ENCODE data around the gene ZNF697. TPM values are rescaled to one million over a fixed set of nuclear protein-coding genes. Genes with fewer than 3 reads are reported as not detected.
A peak's percentile ranks its signal among the peaks of the same experiment; 100 is the strongest.

ZNF697 gene
- polyA plus RNA-seq, 1 donor (not counting 4 experiments of a cell fraction or from before 2014, with no cell fraction given), result 4.7 TPM

GRCh38 chr1:119674835-119675289 lies 26.8 kb upstream of the ZNF697 start:
- Histone ChIP-seq H3K9ac (ENCODE audit: control insufficient read depth, extremely low read depth, insufficient read depth, low read length) (peak overlapping the region; percentile 62), H3K4me1 (ENCODE audit: control insufficient read depth, extremely low read depth, insufficient read depth, low read length) (peaks cover 33% of the 10 kb centered on the region), H2AFZ (ENCODE audit: control insufficient read depth, low read length) (no peak overlapping the region), H4K20me1 (ENCODE audit: control insufficient read depth, extremely low read depth, insufficient read depth, low read length) (no peaks in the 10 kb centered on the region), H3K9me3 (ENCODE audit: control insufficient read depth, low read depth, low read length) (no peaks in the 10 kb centered on the region), H3K79me2 (ENCODE audit: control insufficient read depth, insufficient read depth, low read length) (no peaks in the 10 kb centered on the region), H3K27ac (ENCODE audit: control insufficient read depth, insufficient read depth, low read length) (peak overlapping the region; percentile 77), H3K4me2 (ENCODE audit: control insufficient read depth, extremely low read depth, insufficient read depth, low read depth, low read length) (peak overlapping the region; percentile 83), H3K36me3 (ENCODE audit: control insufficient read depth in 2 of 2, extremely low read depth in 1 of 2, insufficient read depth in 2 of 2, low read length in 2 of 2) (no peaks in the 10 kb centered on the region), H3K27me3 (ENCODE audit: control insufficient read depth, extremely low read depth, insufficient read depth, low read length) (no peaks in the 10 kb centered on the region), H3K4me3 (ENCODE audit: control insufficient read depth in 2 of 3, extremely low read depth in 1 of 3, insufficient read depth in 2 of 3, low read depth in 1 of 3, low read length in 3 of 3) (peak overlapping the region; percentile 38 to 79 (median 69)), H3K9me1 (ENCODE audit: control insufficient read depth, extremely low read depth, insufficient read depth, low read length) (no peaks in the 10 kb centered on the region)
- TF ChIP-seq CTCF (optimal IDR thresholded peaks at IDR 0.05 in 1 of 3, IDR thresholded peaks at IDR 0.05 in 1 of 3, conservative IDR thresholded peaks at IDR 0.05 in 1 of 3; ENCODE audit: extremely low read depth in 1 of 3, insufficient read depth in 2 of 3, low read length in 3 of 3) (peak in 1 of 3 experiments; percentile 94), EZH2 (IDR thresholded peaks at IDR 0.05; ENCODE audit: low read length) (no peak)
- peak; percentile 20 for FAIRE-seq
- dilution Hi-C loops (cut with MboI; ENCODE audit: extremely low pct_ligation_motif_present, low sequenced_read_pairs), result no loop called here
- DNase-seq (ENCODE audit: low read depth, low spot score), result peak; percentile 83

- H3K9ac ChIP-seq (ENCODE audit: control insufficient read depth, extremely low read depth, insufficient read depth, low read length), result peak overlapping the region; percentile 26
- peak overlapping the region; percentile 77 for H3K27ac ChIP-seq (ENCODE audit: control insufficient read depth, insufficient read depth, low read length)
- H3K9me1 ChIP-seq (ENCODE audit: control insufficient read depth, extremely low read depth, insufficient read depth, low read length), result no peaks in the 10 kb centered on the region
- TF ChIP-seq CTCF (optimal IDR thresholded peaks at IDR 0.05 in 1 of 3, IDR thresholded peaks at IDR 0.05 in 1 of 3, conservative IDR thresholded peaks at IDR 0.05 in 1 of 3; ENCODE audit: extremely low read depth in 1 of 3, insufficient read depth in 2 of 3, low read length in 3 of 3) (no peak), EZH2 (IDR thresholded peaks at IDR 0.05; ENCODE audit: low read length) (no peak)
- DNase-seq (ENCODE audit: low read depth, low spot score) (peak; percentile 75), FAIRE-seq (peak; percentile 77)
- H3K4me1 ChIP-seq (ENCODE audit: control insufficient read depth, extremely low read depth, insufficient read depth, low read length), result peaks cover 33% of the 10 kb centered on the region
- peak overlapping the region in 1 of 3 experiments; percentile 41 for H3K4me3 ChIP-seq (ENCODE audit: control insufficient read depth in 2 of 3, extremely low read depth in 1 of 3, insufficient read depth in 2 of 3, low read depth in 1 of 3, low read length in 3 of 3)
- H4K20me1 ChIP-seq (ENCODE audit: control insufficient read depth, extremely low read depth, insufficient read depth, low read length), result no peaks in the 10 kb centered on the region
- peak overlapping the region; percentile 83 for H3K4me2 ChIP-seq (ENCODE audit: control insufficient read depth, extremely low read depth, insufficient read depth, low read depth, low read length)
- no peaks in the 10 kb centered on the region for H3K9me3 ChIP-seq (ENCODE audit: control insufficient read depth, low read depth, low read length)
- H2AFZ ChIP-seq (ENCODE audit: control insufficient read depth, low read length), result no peak overlapping the region
- H3K79me2 ChIP-seq (ENCODE audit: control insufficient read depth, insufficient read depth, low read length), result no peaks in the 10 kb centered on the region
- H3K36me3 ChIP-seq (ENCODE audit: control insufficient read depth in 2 of 2, extremely low read depth in 1 of 2, insufficient read depth in 2 of 2, low read length in 2 of 2), result no peaks in the 10 kb centered on the region
- H3K27me3 ChIP-seq (ENCODE audit: control insufficient read depth, extremely low read depth, insufficient read depth, low read length), result no peaks in the 10 kb centered on the region
- dilution Hi-C loops (cut with MboI; ENCODE audit: extremely low pct_ligation_motif_present, low sequenced_read_pairs), result no loop called here
Measured at GRCh38 chr1:119674111-119674526, 26.1 kb upstream of the ZNF697 start.

Measured in keratinocyte (primary cell).